Trophoblast cell (in vitro differentiated cells and primary cell): ENCODE data around the gene NAXD.
A peak's percentile ranks its signal among the peaks of the same experiment; 100 is the strongest.

Experiments used
- DNase-seq, 2 donors: peaks; one replicate each; pipeline ENCODE4 v3.0.0-alpha.2; 2016
- H2AFZ ChIP-seq: 2 replicates; pipeline ENCODE4 v1.6.1; 2013; ENCODE audit warnings: low read length, moderate library complexity, mild to moderate bottlenecking; ENCODE audit not compliant: insufficient read depth, poor library complexity
- H2AK5ac ChIP-seq: 2 replicates; pipeline ENCODE4 v1.6.1; 2013; ENCODE audit warnings: mild to moderate bottlenecking, low read length
- H2BK120ac ChIP-seq: 2 replicates; pipeline ENCODE4 v1.6.1; 2013; ENCODE audit warnings: low read length, mild to moderate bottlenecking, moderate library complexity; ENCODE audit not compliant: insufficient read depth, poor library complexity
- H2BK12ac ChIP-seq: 2 replicates; pipeline ENCODE4 v1.6.1; 2013; ENCODE audit warnings: mild to moderate bottlenecking, low read length, moderate library complexity
- H2BK5ac ChIP-seq: 2 replicates; pipeline ENCODE4 v1.6.1; 2013; ENCODE audit warnings: low read length, low read depth, moderate library complexity, mild to moderate bottlenecking; ENCODE audit not compliant: poor library complexity
- H3K14ac ChIP-seq: 2 replicates; pipeline ENCODE4 v1.6.1; 2013; ENCODE audit warnings: mild to moderate bottlenecking, low read length
- H3K18ac ChIP-seq: 2 replicates; pipeline ENCODE4 v1.6.1; 2013; ENCODE audit warnings: mild to moderate bottlenecking, low read length
- H3K23ac ChIP-seq: 2 replicates; pipeline ENCODE4 v1.6.1; 2013; ENCODE audit warnings: low read length
- H3K27ac ChIP-seq: 2 replicates; pipeline ENCODE4 v1.5.1; 2013; ENCODE audit warnings: low read depth, mild to moderate bottlenecking, inconsistent platforms, low read length, moderate library complexity
- H3K27me3 ChIP-seq: 2 replicates; pipeline ENCODE4 v1.6.1; 2013; ENCODE audit warnings: inconsistent platforms, mild to moderate bottlenecking, low read length, moderate library complexity; ENCODE audit not compliant: insufficient read depth
- H3K36me3 ChIP-seq, 2 experiments: 1 replicate in 1 of 2; 2 replicates in 1 of 2; pipeline ENCODE4 v1.6.1; 2013; ENCODE audit warnings: low read length in 2 of 2, mild to moderate bottlenecking in 2 of 2, moderate library complexity in 1 of 2; ENCODE audit not compliant: insufficient read depth in 2 of 2, control insufficient read depth in 1 of 2
- H3K4ac ChIP-seq: 2 replicates; pipeline ENCODE4 v1.6.1; 2013; ENCODE audit warnings: low read depth, mild to moderate bottlenecking, low read length, moderate library complexity
- H3K4me1 ChIP-seq, 2 experiments: 1 replicate in 1 of 2; 2 replicates in 1 of 2; pipeline ENCODE4 v1.6.1; 2013; ENCODE audit warnings: low read length in 2 of 2, mild to moderate bottlenecking in 2 of 2, moderate library complexity in 1 of 2; ENCODE audit not compliant: insufficient read depth in 2 of 2, control insufficient read depth in 1 of 2
- H3K4me2 ChIP-seq: 2 replicates; pipeline ENCODE4 v1.6.1; 2013; ENCODE audit warnings: inconsistent platforms, mild to moderate bottlenecking, low read length, moderate library complexity
- H3K4me3 ChIP-seq: 2 replicates; pipeline ENCODE4 v1.5.1; 2013; ENCODE audit warnings: mild to moderate bottlenecking, low read depth, low read length, inconsistent platforms
- H3K79me1 ChIP-seq: one replicate; pipeline ENCODE4 v1.6.1; 2013; ENCODE audit warnings: low read length
- H3K79me2 ChIP-seq: 2 replicates; pipeline ENCODE4 v1.6.1; 2013; ENCODE audit warnings: low read length, mild to moderate bottlenecking; ENCODE audit not compliant: control insufficient read depth, insufficient read depth, poor library complexity
- H3K9ac ChIP-seq: 2 replicates; pipeline ENCODE4 v1.6.1; 2013; ENCODE audit warnings: mild to moderate bottlenecking, low read length
- H3K9me3 ChIP-seq: 2 replicates; pipeline ENCODE4 v1.6.1; 2013; ENCODE audit warnings: low read depth, mild to moderate bottlenecking, control low read depth, inconsistent platforms, low read length; ENCODE audit not compliant: insufficient read depth
- H4K12ac ChIP-seq: 2 replicates; pipeline ENCODE4 v1.6.1; 2013; ENCODE audit warnings: low read depth, mild to moderate bottlenecking, low read length, moderate library complexity
- H4K8ac ChIP-seq: 2 replicates; pipeline ENCODE4 v1.6.1; 2013; ENCODE audit warnings: low read depth, mild to moderate bottlenecking, low read length, moderate library complexity
- H4K91ac ChIP-seq: one replicate; pipeline ENCODE4 v1.6.1; 2013; ENCODE audit warnings: low read depth, mild to moderate bottlenecking, low read length, moderate library complexity
- WGBS: extraction: QIAGEN DNeasy Blood & Tissue Kit; methylation state at CpG from one replicate; pipeline ENCODE4 v1.1.7; 2013; ENCODE audit warnings: missing lambda C conversion rate; ENCODE audit not compliant: insufficient read length, insufficient coverage; ENCODE audit errors: extremely low coverage; 5-methylcytosine and 5-hydroxymethylcytosine counted together

NAXD gene

DNA sequence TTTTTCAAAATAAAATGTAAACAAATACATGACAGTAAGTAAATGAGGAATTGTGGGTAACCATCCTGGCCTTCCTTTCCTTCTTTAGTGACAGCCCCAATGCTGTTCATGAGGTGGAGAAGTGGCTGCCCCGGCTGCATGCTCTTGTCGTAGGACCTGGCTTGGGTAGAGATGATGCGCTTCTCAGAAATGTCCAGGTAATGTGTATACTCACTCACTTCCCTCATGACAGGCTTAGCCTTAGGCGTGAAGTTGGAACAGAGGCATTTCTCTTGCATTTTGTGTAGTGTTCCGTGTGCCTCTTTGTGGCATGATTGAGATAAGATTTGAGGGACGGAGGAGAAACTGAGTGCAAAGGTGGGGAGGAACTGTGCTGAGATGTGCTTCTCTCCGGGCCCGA lies 12.0 kb downstream of the NAXD start:
- H2BK12ac ChIP-seq, result no peak overlapping the region
- H3K4ac ChIP-seq, result no peak overlapping the region
- H2AFZ ChIP-seq, result no peak overlapping the region
- no peak overlapping the region for H2BK120ac ChIP-seq
- peak overlapping the region; percentile 44 for H2BK5ac ChIP-seq
- peak overlapping the region; percentile 80 for H3K27ac ChIP-seq
- no peak overlapping the region for H3K4me3 ChIP-seq
- DNase-seq, result peak; percentile 73 to 92
- no peak overlapping the region for H3K23ac ChIP-seq
- H3K14ac ChIP-seq, result peak overlapping the region; percentile 43
- H4K12ac ChIP-seq, result no peak overlapping the region
- H3K36me3 ChIP-seq, result peaks cover 23% of the 10 kb centered on the region in 2 experiments
- peak overlapping the region; percentile 75 for H2AK5ac ChIP-seq
- no peak overlapping the region for H3K9ac ChIP-seq
- no peaks in the 10 kb centered on the region for H3K27me3 ChIP-seq
- H3K18ac ChIP-seq, result no peak overlapping the region
- no peaks in the 10 kb centered on the region for H3K9me3 ChIP-seq
- peaks cover 17% of the 10 kb centered on the region for H3K79me1 ChIP-seq
- H3K79me2 ChIP-seq, result peaks cover 22% of the 10 kb centered on the region
- no peak overlapping the region for H3K4me2 ChIP-seq
- H4K8ac ChIP-seq, result no peak overlapping the region
- H4K91ac ChIP-seq, result no peak overlapping the region
- H3K4me1 ChIP-seq, result peaks cover 29% of the 10 kb centered on the region in 2 experiments
- WGBS, result no CpG with 5 or more reads among the region's 8 CpGs

DNA sequence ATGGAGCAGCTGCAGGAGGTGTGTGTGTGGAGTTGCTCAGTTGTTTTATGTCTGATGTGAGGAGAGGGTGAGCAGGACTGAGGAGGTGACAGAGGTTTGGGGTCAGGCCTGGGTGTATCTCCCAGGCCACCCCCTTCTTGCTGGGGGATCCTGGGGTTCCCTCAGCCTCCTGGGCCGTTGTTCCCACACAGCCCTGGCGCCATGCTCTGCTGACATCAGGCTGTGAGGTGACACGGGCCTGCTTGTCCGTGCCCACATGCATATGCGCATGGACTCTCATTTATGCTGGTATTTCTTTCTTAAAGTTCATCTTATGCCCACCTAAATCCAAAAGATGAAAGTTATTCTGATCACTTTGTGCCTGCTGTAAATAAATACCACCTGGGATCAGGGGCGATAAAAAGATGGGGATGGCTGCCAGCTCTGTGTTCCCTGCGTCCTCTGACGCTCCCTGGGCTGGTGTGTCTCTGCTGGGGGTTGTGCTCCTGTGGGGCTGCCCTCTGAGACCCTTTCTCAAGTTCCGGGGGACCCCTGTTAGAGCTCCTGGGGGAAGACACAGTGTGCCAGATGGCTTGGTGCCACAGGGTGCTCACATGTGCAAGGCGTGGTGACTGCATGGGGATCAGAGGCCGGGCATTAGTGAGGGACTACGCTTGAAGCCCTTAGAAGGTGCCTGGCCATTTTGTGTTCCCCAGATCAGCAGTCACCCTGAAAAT lies 12.6 kb downstream of the NAXD start:
- Histone ChIP-seq H2BK12ac (peak overlapping the region; percentile 60), H2BK120ac (peak overlapping the region; percentile 56), H3K23ac (no peak overlapping the region), H3K4ac (peak overlapping the region; percentile 66), H4K91ac (peak overlapping the region; percentile 83), H4K12ac (no peak overlapping the region), H3K79me1 (peaks cover 17% of the 10 kb centered on the region), H3K27me3 (no peaks in the 10 kb centered on the region), H3K27ac (peak overlapping the region; percentile 80), H3K9ac (no peak overlapping the region), H3K4me3 (no peak overlapping the region), H2AFZ (no peak overlapping the region), H2BK5ac (peak overlapping the region; percentile 44), H3K18ac (peak overlapping the region; percentile 64), H3K36me3 (peaks cover 19% of the 10 kb centered on the region in 2 experiments), H2AK5ac (peak overlapping the region; percentile 75), H3K14ac (peak overlapping the region; percentile 43), H3K9me3 (no peaks in the 10 kb centered on the region), H4K8ac (peak overlapping the region; percentile 10), H3K4me2 (no peak overlapping the region), H3K79me2 (peaks cover 22% of the 10 kb centered on the region), H3K4me1 (peaks cover 29% of the 10 kb centered on the region in 2 experiments)
- WGBS, result no CpG with 5 or more reads among the region's 12 CpGs
- no peak for DNase-seq

DNA sequence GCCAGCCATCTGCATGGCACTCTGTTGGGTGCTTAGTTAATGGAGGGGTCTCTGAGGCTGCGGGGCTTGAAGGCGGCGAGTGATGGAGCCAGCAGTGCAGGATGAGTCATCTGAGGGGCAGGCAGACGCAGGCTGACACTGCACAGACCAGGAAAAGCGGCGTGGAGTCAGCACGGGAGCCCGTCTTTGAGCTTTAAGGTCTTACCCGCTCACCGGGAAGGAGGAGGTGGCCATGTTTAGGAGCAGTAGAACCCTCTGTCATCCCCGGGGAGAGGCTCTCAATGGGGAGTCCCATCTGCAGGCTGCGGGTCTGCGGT lies 13.1 kb downstream of the NAXD start:
- Histone ChIP-seq H3K9ac (no peak overlapping the region), H3K9me3 (no peaks in the 10 kb centered on the region), H3K79me2 (peaks cover 22% of the 10 kb centered on the region), H3K27me3 (no peaks in the 10 kb centered on the region), H3K23ac (no peak overlapping the region), H4K12ac (no peak overlapping the region), H2AFZ (peak overlapping the region; percentile 2), H4K91ac (peak overlapping the region; percentile 83), H2BK12ac (peak overlapping the region; percentile 82), H3K18ac (peak overlapping the region; percentile 93), H3K27ac (peak overlapping the region; percentile 97), H3K4me1 (peaks cover 29% of the 10 kb centered on the region in 2 experiments), H4K8ac (peak overlapping the region; percentile 83), H2AK5ac (no peak overlapping the region), H3K36me3 (peaks cover 14 to 17% of the 10 kb centered on the region in 2 experiments), H3K4me3 (no peak overlapping the region), H3K4me2 (peak overlapping the region; percentile 44), H3K4ac (peak overlapping the region; percentile 72), H3K14ac (peak overlapping the region; percentile 78), H2BK120ac (peak overlapping the region; percentile 89), H3K79me1 (peaks cover 17% of the 10 kb centered on the region), H2BK5ac (peak overlapping the region; percentile 95)
- DNase-seq, result peak; percentile 49 to 69
- WGBS, result no CpG with 5 or more reads among the region's 13 CpGs

DNA sequence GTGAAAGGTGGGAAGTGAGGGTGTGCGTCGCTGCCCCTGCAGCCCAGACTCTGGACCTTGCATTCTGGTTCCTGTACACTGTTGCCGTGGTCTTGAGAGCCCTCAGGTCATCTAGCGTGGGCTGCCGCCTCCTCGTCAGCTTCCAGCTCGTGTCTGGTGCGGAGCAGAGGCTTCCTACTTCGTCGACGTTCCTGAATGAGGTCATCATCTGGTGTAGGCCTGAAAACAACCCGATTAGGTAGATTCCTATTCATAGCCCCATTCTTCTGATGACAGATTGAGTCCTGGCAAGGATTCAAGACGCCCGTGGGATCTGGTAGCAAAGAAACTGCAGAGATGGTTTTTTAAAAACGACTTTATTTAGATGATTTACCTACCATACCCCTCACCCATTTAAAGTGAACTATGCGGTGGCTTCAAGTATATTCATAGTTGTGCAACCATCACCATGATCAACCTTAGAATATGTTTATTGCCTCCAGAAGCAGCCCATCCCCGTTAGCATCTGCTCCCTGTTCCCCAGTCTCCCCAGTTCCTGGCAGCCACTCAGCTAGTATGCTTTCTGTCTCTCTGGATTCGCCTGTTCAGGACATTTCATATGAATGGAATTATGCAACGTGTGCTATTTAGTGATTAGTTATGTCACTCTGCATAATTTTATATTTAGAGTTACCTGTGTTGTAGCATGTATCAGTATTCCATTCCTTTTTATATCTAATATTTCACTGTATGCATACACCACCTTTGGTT lies 13.8 kb downstream of the NAXD start:
- peak overlapping the region; percentile 97 for H3K27ac ChIP-seq
- no peak overlapping the region for H2AFZ ChIP-seq
- H2BK12ac ChIP-seq, result peak overlapping the region; percentile 82
- H3K4ac ChIP-seq, result peak overlapping the region; percentile 41
- H3K4me3 ChIP-seq, result no peak overlapping the region
- H4K8ac ChIP-seq, result peak overlapping the region; percentile 83
- peak overlapping the region; percentile 78 for H3K14ac ChIP-seq
- H4K12ac ChIP-seq, result no peak overlapping the region
- no peak overlapping the region for H3K23ac ChIP-seq
- peak overlapping the region; percentile 44 for H3K4me2 ChIP-seq
- H4K91ac ChIP-seq, result peak overlapping the region; percentile 82
- no peak overlapping the region for H3K9ac ChIP-seq
- no peaks in the 10 kb centered on the region for H3K27me3 ChIP-seq
- H2AK5ac ChIP-seq, result peak overlapping the region; percentile 67
- peaks cover 22% of the 10 kb centered on the region for H3K79me2 ChIP-seq
- peaks cover 29% of the 10 kb centered on the region in 2 experiments for H3K4me1 ChIP-seq
- no CpG with 5 or more reads among the region's 19 CpGs for WGBS
- peaks cover 17% of the 10 kb centered on the region for H3K79me1 ChIP-seq
- peak overlapping the region; percentile 89 for H2BK120ac ChIP-seq
- H3K36me3 ChIP-seq, result peaks cover 15 to 16% of the 10 kb centered on the region in 2 experiments
- peak overlapping the region; percentile 93 for H3K18ac ChIP-seq
- peak overlapping the region; percentile 95 for H2BK5ac ChIP-seq
- DNase-seq, result peak; percentile 30 to 51
- no peaks in the 10 kb centered on the region for H3K9me3 ChIP-seq
